ENCODE measurements around the gene TRIM71.

DNA sequence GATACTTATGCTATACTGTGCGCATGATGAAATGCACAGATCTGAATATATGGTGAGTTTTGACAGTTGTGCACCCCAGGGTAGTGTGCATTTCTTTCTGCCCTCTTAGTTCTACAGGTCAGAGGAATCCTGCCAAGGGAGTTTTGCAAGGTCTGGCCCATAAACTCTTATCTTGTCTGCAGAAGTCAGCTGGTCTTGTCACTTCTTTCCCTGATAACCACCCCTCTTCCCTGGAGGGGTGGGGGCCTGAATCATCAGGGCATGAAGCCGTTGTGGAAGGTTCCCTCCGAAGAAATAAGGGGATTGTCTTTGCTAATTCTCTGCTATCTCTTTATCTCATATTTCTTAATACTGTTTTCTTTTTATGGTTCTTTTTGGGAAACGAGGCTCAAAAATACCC lies 30.4 kb downstream of the TRIM71 start:
- TF ChIP-seq, protein P1, sequence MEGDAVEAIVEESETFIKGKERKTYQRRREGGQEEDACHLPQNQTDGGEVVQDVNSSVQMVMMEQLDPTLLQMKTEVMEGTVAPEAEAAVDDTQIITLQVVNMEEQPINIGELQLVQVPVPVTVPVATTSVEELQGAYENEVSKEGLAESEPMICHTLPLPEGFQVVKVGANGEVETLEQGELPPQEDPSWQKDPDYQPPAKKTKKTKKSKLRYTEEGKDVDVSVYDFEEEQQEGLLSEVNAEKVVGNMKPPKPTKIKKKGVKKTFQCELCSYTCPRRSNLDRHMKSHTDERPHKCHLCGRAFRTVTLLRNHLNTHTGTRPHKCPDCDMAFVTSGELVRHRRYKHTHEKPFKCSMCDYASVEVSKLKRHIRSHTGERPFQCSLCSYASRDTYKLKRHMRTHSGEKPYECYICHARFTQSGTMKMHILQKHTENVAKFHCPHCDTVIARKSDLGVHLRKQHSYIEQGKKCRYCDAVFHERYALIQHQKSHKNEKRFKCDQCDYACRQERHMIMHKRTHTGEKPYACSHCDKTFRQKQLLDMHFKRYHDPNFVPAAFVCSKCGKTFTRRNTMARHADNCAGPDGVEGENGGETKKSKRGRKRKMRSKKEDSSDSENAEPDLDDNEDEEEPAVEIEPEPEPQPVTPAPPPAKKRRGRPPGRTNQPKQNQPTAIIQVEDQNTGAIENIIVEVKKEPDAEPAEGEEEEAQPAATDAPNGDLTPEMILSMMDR (IDR thresholded peaks at IDR 0.05) = no peak
- TF ChIP-seq POLR2A (IDR thresholded peaks at IDR 0.05) = no peak

Measured in prostate gland (tissue), 2 donors.